GM19023 (cell line): ENCODE results near the gene ARL11.
"Not testable (repeated sequence)": the region's sequence is repeated elsewhere in the genome, so short reads cannot be mapped to it uniquely, and the experiment has no call there.

Experiments used
- ATAC-seq: cut with Tn5 transposase; IDR thresholded peaks from one replicate; pipeline ENCODE4 v1.9.1; 2021; ENCODE audit warnings: mild to moderate bottlenecking, moderate library complexity; ENCODE audit not compliant: unreplicated experiment

ARL11 gene

DNA sequence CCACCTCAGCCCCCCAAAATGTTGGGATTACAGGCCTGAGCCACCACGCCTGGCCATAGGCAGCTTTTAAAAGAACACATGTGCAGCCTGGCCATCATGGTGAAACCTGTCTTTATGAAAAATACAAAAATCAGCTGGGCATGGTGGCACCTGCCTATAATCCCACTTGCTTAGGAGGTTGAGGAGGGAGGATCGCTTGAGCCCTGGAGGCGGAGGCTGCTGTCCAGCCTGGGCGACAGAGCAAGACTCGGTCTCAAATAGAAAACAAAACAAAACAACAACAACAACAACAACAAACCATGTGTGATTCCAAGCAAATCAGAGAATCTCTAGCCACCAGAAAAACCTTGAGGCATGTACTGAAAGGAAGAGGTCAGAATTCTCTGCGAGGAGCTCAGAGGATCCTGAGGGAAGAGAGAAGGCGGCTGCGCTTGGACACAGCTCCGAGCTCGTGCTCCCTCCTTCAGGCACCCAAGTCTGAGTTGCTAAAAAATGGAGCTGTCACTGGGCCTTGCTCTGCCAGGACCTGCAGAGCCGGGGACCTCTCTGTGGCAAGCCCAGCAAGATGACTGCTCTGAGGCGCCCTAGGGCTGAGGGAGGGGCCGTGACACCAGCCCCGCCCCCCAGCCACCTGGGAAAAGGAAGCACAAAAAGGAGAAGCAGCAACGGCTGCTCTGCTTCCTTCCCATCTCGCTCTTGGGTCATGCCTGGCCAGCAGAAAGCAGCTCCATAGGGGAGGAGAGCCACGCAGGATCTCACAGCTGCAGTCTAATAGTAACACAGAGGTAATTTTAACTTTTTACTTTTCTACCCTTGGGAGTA lies at the start of gene ARL11:
ARL11 (plus strand) TSS at position 677 of the 822 bp plus-strand sequence. CDS start 1,941 bp downstream, outside the sequence.
- peak; percentile 92 for ATAC-seq

DNA sequence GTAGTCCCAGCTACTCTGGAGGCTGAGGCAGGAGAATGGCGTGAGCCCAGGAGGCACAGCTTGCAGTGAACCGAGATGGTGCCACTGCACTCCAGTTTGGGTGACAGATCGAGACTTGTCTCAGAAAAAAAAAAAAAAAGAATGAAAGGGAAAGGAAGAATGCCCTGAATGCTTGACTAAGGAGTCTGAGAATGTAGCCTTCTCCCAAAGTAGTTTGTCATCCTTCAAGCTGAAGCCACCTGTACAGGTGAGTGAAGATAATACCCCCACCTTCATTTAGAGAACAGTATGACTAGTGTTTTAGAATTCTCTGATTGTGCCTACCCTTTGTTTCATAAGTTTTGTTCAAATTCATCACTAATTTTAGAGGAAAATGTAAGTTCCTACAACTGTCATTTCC lies 48.8 kb upstream of the ARL11 start:
- ATAC-seq, result no peak

DNA sequence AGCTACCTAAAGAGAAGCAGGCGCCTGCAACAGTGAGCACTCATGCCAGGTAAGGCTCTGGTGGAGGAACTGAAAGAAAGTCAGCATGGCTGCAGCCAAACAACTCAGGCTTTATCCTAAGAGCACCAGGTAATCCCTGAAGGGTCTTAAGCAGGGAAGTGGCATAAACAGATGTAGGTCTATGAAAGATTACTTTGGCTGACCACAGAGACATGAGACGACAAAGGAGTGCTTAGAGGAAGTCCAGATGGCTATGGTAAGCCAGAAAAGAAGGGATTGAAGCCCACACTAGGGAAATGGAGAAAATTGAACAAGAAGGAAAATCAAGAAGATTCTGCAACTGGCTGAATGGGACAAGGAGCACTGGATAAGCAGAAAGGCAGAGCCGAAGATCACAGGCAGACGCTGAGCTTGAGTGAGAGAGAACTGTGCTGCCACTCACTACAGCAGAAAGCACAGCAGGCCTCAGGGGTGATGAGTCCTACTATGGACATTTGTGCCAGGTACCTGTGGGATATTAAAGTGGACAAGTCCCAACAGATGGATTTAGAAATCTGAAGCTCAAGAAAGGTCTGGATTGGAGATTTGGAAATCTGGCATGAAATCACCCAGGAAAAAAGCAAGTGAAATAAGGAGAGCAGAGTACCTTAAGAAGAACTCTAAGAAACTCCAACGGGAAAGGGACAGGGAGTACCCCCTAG lies 47.2 kb upstream of the ARL11 start:
- ATAC-seq, result no peak

GRCh38 chr13:49584771-49585182 lies 43.5 kb upstream of the ARL11 start:
- peak; percentile 15 for ATAC-seq

GRCh38 chr13:49585220-49586157 lies 42.8 kb upstream of the ARL11 start, which contains the start of gene RCBTB1:
TSS of gene RCBTB1 (minus strand) at chr13:49585558. CDS start at chr13:49567279, 18,279 bp downstream.
- ATAC-seq, result peak; percentile 94

DNA sequence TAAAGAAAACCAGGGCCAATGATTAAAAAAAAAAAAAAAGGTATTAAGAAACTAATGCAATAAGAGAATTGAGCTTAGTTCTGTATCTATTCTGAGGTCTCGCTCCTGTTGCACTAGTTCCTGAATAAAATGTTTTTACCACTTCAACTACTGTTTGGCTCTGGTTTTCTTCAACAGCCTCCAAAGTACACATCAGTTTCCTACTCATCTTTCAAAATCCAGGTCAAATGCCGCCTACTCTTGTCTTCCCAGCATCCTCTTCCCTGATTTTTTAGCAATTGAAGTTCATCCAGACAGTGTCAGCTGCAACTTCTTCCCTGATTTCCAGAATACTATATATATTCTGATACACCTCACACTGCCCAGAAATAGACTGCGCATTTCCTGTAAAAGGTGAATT lies 41.6 kb upstream of the ARL11 start:
- no peak for ATAC-seq

DNA sequence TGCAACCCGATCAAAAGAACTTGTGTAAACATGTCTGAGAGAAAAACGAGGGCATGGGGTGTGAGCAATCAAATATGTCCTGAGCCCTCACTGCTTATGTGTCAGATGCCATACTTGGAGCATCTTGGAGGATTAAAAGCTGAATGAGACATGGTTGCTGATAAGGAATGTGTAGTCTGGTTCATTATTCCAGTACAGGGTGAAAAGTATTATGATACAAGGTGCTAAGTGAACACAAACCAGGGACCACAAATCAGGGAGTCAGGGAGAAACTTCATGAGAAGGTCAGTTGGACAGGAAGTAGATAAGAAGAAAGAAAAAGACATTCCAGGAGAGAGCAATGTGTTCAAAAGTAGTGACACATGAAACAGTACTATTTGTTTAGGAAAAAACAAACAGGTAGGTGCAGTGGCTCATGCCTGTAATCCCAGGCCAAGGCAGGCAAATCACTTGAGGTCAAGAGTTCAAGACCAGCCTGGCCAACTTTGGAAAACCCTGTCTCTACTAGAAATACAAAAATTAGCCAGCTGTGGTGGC lies 40.9 kb upstream of the ARL11 start:
- no peak for ATAC-seq

- ATAC-seq, result not testable (repeated sequence)
Measured at GRCh38 chr13:49590714-49591113, 37.6 kb upstream of the ARL11 start.

DNA sequence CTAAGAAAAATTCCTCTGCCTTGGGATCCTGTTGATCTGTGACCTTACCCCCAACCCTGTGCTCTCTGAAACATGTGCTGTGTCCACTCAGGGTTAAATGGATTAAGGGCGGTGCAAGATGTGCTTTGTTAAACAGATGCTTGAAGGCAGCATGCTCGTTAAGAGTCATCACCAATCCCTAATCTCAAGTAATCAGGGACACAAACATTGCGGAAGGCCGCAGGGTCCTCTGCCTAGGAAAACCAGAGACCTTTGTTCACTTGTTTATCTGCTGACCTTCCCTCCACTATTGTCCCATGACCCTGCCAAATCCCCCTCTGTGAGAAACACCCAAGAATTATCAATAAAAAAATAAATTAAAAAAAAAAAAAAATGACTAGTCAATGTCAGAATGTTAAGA lies 34.4 kb upstream of the ARL11 start:
- ATAC-seq, result not testable (repeated sequence)

GRCh38 chr13:49594576-49594975 lies 33.7 kb upstream of the ARL11 start:
- ATAC-seq, result no peak

GRCh38 chr13:49596221-49596620 lies 32.1 kb upstream of the ARL11 start:
- no peak for ATAC-seq

GRCh38 chr13:49597043-49597641 lies 31.2 kb upstream of the ARL11 start:
- no peak for ATAC-seq

DNA sequence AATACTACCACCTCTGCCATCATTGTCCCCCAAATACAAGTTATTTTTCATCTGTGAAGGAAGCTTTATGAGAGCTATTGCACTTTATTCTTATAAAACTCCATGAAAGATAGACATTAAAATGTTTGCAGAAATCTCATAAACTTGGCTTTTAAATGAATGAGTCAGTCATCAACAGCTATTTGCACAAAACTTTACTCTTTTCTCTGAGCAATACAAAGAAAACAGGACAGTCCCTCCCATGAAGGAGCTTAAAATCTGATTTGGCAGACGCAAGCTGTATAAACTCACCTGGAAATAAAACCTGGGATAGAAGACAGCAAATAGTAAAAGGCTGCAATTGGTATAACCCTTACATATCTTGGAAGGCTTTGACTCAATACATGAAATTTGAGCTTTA lies 26.3 kb upstream of the ARL11 start:
- ATAC-seq, result no peak

GRCh38 chr13:49602615-49603014 lies 25.7 kb upstream of the ARL11 start:
- ATAC-seq, result not testable (repeated sequence)

- ATAC-seq, result no peak
Measured at GRCh38 chr13:49604570-49604969, 23.7 kb upstream of the ARL11 start.

GRCh38 chr13:49606747-49607648 lies 21.3 kb upstream of the ARL11 start:
- peak; percentile 93 for ATAC-seq

DNA sequence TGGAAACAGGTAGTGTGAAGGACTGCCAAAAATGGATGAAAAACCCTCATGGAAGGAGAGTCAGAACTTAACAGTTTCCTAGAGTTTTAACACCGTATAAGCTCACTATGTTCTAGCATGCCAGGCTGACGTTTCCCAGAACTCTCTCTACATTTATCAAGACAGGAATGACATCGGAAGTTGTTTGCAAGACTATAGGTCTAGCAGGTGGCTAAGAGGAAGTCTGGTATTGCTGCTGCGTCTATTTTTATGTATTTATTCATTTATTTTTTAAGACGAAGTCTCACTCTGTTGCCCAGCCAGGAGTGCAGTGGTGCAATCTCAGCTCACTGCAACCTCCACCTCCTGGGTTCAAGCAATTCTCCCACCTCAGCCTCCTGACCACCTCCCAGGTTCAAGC lies 20.5 kb upstream of the ARL11 start:
- no peak for ATAC-seq

GRCh38 chr13:49608651-49609331 lies 19.5 kb upstream of the ARL11 start:
- ATAC-seq, result no peak

GRCh38 chr13:49610176-49610575 lies 18.1 kb upstream of the ARL11 start:
- no peak for ATAC-seq
